GM10248 (cell line): ENCODE data around the gene ABLIM2.

Experiments
- CTCF ChIA-PET: fragments of 300-600 bp; sonication (Branson Sonifier 250); formaldehyde crosslinking; extraction: SDS; loops from one replicate; lab custom pipeline; 2021; ENCODE audit warnings: antibody characterized with exemption; lab: Yijun Ruan, JAX
- POLR2A ChIA-PET: fragments of 350-650 bp; sonication (Branson Sonifier 250); formaldehyde crosslinking; extraction: SDS; loops from one replicate; lab custom pipeline; 2020; ENCODE audit warnings: antibody characterized with exemption; lab: Yijun Ruan, JAX
- DNase-seq: peaks from one replicate; pipeline ENCODE4 v3.0.0; 2012; ENCODE audit errors: extremely low spot score
- TF ChIP-seq, protein P1 (sequence below): IDR thresholded peaks from 2 replicates; pipeline ENCODE4 v1.5.1; 2012; ENCODE audit warnings: mild to moderate bottlenecking, low read depth; ENCODE audit errors: extremely low read depth, missing control alignments, control extremely low read depth

Gene ABLIM2

GRCh38 chr4:8072235-8072968 is 86.2 kb downstream of the ABLIM2 start:
- DNase-seq = no peak
- ChIA-PET CTCF (no interaction called here), POLR2A (no interaction called here)
- TF ChIP-seq, protein P1, sequence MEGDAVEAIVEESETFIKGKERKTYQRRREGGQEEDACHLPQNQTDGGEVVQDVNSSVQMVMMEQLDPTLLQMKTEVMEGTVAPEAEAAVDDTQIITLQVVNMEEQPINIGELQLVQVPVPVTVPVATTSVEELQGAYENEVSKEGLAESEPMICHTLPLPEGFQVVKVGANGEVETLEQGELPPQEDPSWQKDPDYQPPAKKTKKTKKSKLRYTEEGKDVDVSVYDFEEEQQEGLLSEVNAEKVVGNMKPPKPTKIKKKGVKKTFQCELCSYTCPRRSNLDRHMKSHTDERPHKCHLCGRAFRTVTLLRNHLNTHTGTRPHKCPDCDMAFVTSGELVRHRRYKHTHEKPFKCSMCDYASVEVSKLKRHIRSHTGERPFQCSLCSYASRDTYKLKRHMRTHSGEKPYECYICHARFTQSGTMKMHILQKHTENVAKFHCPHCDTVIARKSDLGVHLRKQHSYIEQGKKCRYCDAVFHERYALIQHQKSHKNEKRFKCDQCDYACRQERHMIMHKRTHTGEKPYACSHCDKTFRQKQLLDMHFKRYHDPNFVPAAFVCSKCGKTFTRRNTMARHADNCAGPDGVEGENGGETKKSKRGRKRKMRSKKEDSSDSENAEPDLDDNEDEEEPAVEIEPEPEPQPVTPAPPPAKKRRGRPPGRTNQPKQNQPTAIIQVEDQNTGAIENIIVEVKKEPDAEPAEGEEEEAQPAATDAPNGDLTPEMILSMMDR = no peak

GRCh38 chr4:8071766-8072165 is 86.8 kb downstream of the ABLIM2 start:
- DNase-seq = no peak
- POLR2A ChIA-PET = no interaction called here
- CTCF ChIA-PET = no interaction called here
- TF ChIP-seq, protein P1 = no peak

DNA sequence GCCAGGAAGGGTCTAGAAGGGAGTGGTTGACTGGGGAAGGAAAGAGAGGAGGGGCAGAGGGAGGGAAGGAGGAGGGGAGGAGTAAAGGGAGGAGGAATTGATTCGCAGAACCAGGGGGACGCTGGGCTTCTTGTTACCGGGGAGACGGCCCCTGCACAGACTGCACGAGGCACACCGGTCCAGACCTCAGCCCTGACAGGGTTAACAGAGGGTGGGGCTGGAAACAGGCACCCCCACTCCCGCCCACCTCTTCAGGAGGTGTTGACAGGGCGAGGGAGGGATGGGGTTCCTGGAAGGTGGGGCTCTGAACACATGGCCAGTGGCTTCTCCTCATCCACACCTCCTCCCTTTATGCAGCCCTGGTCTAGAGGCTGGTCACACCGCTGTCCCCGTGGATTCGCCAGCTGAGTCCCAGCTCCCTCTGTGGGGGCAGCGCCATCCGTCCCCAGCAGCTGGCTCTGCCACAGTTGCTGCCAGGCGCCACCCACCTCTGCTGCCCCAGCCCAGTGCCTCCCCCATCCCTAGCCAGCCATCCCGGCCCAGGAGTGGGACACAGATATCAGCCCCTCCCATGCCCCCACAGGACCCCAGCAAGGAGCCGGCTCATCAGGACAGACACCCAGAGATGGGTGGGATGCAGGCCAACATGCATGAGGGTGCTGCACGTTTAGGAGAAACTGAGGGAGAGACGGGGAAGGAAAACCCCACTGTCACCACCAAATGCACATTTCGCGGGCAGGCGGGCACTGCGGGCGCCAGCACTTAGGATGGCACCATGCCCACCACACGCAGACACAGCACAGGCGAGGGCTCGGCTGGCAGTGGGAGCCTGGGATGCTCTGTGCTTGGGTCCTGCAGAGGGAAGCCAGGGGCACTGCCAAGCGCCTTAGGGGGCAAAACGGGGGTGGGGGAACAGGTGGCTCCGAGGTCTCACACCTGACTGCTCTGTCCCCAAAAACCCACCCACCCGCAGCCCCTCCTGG is 87.6 kb downstream of the ABLIM2 start:
- ChIA-PET POLR2A (no interaction called here), CTCF (no interaction called here)
- TF ChIP-seq, protein P1 = no peak
- no peak for DNase-seq

DNA sequence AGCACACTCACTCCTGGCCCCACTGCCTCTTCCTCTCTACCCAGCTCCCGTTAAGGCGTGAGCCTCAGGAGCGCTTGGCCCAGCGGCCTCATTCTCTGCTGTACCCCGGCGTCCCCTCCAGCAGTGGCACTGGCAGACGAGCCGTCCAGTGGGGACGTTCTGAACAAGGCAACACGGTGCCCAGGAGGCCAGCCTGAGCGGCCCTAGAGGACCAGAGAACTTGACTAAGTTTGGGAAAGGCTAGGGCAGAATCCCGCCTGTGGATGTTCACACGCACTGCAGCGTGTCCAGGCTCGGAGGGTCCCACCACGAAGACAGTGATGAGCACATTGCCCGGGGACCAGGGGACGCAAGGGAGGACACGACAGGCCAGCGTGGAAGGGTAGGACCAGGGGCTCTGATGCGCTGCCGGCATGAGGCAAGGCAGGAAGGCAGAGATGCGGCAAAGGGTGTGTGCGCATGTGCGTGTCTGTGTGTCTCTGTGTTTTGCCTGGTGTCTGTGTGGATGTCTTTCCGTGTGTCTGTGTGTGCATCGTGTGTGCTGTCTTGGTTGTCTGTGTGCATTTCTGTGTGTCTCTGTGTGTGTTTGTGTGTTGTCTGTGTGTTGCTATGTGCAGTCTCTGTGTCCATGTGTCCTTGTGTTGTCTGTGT is 89.4 kb downstream of the ABLIM2 start:
- TF ChIP-seq, protein P1 = no peak
- ChIA-PET POLR2A (no interaction called here), CTCF (no interaction called here)
- no peak for DNase-seq

- CTCF ChIA-PET = no interaction called here
- TF ChIP-seq, protein P1 = no peak
- POLR2A ChIA-PET = no interaction called here
- DNase-seq = no peak
Observed at GRCh38 chr4:8067945-8068896, 90.4 kb downstream of the ABLIM2 start.
